HG03045 (cell line): ENCODE results near the gene SMIM43.
"Not testable (repeated sequence)": the region's sequence is repeated elsewhere in the genome, so short reads cannot be mapped to it uniquely, and the experiment has no call there.

Experiments used
- ATAC-seq: cut with Tn5 transposase; IDR thresholded peaks from one replicate; pipeline ENCODE4 v1.9.1; 2021; ENCODE audit warnings: mild to moderate bottlenecking, moderate library complexity; ENCODE audit not compliant: unreplicated experiment

SMIM43 gene

DNA sequence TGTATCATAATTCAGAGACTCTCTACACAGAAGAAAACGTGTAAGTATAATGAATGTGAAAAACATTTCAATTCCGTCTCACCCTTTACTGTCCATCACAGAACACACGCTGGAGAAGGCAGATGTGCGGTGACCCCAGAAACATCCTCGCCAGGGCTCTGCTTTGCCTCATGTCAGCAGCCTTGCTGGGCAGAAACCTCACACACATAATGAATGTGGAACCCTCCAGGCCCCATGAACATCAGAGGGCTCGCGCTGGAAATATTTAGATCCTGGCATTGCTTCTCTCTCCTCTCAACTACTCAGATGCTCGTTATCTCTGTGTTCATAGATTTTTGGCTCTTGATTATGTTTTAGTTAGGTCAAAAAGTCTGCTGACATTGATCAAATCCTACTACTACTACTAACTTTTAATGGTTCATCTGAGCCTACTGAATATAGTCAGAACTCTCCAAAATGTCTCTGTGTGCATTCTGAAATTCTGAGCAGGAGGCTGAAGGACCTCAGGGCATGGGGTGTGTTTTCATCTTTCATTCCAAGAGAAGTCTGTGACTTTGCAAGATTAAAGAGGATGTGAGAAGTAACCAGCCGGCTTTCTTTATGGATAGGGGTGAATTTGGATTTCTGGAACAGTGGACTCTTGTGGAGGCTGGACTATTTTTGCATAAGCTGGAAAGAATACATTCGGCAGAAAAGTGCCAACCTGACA lies 27.0 kb downstream of the SMIM43 start:
- no peak for ATAC-seq

- ATAC-seq: no peak
Measured at GRCh38 chr4:121736735-121737351, 28.1 kb downstream of the SMIM43 start.

DNA sequence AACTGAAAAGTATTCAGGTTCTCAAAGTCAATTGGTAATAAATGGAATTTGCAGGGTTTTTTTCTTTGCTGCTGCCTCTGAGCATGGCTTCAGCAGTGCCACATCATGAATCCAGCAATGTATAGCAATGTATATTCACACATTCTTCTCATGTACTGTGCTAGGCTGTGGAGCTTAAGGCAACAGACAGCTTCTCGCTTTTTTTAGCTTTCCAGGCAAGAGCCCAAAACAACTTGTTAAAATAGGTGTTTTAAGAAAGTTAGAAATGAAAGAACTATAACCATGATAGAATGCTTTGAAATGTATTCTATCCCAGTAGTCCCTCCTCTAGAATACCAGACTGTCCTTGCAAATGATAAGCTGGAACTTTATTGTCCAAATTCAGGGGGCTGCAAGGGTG lies 30.4 kb downstream of the SMIM43 start:
- no peak for ATAC-seq

- ATAC-seq: no peak
Measured at GRCh38 chr4:121733942-121734341, 31.0 kb downstream of the SMIM43 start.

- not testable (repeated sequence) for ATAC-seq
Measured at GRCh38 chr4:121729753-121730152, 35.2 kb downstream of the SMIM43 start.

- ATAC-seq: no peak
Measured at GRCh38 chr4:121728798-121729226, 36.2 kb downstream of the SMIM43 start.

GRCh38 chr4:121728066-121728465 lies 36.9 kb downstream of the SMIM43 start:
- no peak for ATAC-seq

DNA sequence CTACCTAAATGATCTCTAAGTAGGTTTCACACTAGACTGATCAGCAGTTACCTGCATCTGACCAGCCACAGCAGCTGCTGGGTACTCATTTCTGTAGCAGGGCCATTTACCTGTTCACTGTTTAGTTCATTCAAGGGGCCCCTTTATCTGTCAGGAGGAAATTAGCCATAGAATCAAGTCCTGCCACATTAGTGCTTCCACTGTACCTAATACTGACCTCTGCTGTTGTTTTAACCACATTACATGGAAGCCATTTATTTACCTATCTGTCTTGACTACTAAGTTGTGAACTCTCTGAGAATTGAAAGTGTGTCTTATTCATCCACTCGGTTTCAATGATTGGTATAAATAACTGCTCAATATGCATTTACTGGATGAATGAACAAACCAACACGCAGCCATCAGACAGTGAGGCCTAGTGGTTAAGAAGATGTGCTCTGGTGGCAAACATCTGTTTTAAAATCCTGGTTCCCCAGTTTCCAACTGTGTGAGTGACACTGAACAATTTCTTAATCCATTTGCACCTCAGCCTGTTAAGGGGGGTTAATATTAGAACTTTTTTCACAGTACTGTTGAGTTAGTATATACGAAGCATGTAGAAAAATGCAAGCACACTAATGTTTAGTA lies 38.2 kb downstream of the SMIM43 start:
- ATAC-seq: peak; percentile 97

GRCh38 chr4:121724671-121725070 lies 40.3 kb downstream of the SMIM43 start:
- no peak for ATAC-seq

- no peak for ATAC-seq
Measured at GRCh38 chr4:121721700-121722099, 43.3 kb downstream of the SMIM43 start.

DNA sequence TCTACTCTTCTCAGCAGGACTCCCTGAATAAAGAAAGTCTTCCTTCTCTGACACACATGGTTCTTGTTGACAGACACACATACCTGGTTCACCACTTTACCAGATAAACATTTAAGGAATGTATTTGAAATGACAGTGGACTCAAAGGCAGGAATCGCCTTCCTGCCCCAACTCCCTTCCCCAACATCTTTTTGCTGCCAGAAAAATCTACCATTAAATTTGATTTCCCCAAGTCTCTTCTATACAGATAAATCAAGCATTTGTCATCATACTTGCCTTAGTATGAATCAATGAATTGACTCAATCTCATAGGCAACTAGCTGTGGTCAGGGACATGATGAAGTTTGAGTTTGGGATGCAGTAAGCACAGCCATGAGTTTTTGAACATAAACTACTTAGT lies 44.9 kb downstream of the SMIM43 start:
- no peak for ATAC-seq

DNA sequence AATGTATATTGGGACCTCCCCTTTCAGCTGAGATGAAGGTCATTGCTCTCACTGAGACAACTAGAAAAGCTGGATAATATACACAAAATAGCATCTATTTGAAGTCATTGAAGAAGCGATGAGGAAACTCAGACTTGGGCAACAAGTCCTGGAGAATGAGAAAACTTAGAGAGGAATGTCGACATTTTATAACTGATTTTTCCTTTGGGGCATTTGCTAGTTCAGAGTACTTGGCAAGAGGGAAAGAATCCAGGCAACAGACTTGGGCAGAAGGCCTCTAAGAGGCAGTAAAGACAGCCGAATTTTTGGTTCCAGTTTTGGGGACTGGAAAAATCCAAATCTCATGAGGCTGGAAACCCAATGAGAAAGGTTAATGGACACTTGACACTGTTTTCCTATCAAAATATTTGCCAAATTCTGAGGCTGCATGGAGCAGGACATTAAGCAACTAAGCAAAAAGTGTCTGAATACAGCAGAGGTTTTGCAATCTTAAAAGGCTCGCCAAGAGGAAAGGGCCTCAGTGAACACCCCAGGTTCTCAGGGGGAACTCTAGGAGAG lies 47.2 kb downstream of the SMIM43 start:
- ATAC-seq: no peak

GRCh38 chr4:121714548-121714947 lies 50.4 kb downstream of the SMIM43 start:
- ATAC-seq: no peak

- no peak for ATAC-seq
Measured at GRCh38 chr4:121712783-121713182, 52.2 kb downstream of the SMIM43 start.

DNA sequence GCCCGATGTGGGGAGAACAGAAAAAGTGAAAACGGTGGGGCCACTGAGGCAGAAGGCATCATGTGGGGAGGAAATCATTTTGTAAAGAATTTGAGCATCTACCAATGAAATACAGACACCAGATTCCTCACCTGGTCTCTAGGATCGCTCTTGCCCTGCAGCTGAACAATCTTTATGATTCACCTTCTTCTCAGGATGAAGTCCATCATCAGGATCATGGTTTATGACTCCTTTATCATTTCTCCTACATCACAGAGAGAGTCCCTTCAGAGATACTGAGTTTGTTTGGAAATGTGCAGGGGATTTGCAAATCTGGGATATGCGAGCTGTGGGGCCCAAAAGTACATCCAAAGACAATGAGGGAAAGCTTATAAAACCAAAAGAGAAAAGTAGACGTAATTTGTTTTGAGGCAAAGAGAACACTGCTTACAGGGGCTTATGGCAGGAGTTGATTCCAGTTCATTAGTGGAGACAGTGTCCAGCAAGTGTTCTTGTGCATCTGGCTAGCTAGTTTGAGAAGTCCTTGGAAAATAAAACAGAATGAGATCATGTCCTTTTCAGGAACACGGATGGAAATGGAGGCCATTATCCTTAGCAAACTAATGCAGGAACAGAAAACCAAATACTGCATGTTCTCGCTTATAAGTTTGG lies 52.8 kb downstream of the SMIM43 start:
- ATAC-seq: peak; percentile 1

DNA sequence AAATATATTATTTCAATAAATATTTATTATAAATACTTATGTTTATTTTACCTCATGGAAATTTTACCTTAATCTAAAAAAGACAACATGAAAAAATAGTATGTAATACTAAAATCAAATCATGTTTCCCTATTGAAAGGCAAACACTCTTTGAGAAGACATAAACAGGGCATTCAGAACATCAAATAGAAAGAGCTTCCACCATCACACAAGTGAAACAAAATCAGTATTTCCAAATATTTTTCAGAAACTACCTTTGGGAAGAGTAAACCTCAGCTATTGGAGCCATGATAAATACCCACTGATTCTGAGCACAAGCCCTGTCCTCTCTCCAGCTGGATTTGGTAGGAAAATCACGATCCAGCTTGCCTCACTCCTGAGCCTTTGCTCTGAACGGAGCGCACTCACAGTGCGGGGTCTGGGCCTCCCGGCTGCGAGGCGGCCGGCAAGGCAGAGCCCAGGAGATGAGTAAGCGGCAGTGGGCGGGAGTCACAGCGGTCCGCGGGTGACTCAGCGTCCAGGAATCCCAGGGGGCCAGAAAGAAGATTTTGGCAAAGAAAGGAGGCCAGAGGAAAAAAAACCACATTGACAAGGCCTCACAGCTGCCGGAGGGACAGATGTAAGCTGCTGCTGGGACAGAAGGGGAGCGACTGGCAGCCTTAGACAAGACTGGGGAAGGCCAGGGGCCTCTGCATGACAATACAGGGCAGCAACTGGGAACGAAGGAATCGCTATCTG lies 53.5 kb downstream of the SMIM43 start:
- ATAC-seq: peak; percentile 98

GRCh38 chr4:121709766-121710405 lies 55.1 kb downstream of the SMIM43 start:
- no peak for ATAC-seq
